ENCODE measurements around the gene AFDN.

Gene AFDN

GRCh38 chr6:167840160-167840525 lies 13.4 kb downstream of the AFDN start:
- Histone ChIP-seq H3K9ac (ENCODE audit: low read depth in 1 of 2, low read length in 2 of 2) (no peak overlapping the region), H3K9me3 (ENCODE audit: control insufficient read depth in 1 of 2, low read length in 2 of 2) (no peaks in the 10 kb centered on the region), H3K27me3 (ENCODE audit: control insufficient read depth in 1 of 2, insufficient read depth in 2 of 2, low read length in 2 of 2) (no peaks in the 10 kb centered on the region), H3K36me3 (ENCODE audit: control insufficient read depth in 1 of 2, insufficient read depth in 2 of 2, low read length in 2 of 2) (no peaks in the 10 kb centered on the region), H3K4me3 (ENCODE audit: low read depth in 1 of 2, low read length in 2 of 2) (no peak overlapping the region), H3K4me1 (ENCODE audit: control insufficient read depth in 1 of 2, insufficient read depth in 2 of 2, low read length in 2 of 2) (peaks cover 19 to 32% of the 10 kb centered on the region in 2 donors), H3K27ac (ENCODE audit: low read depth, low read length) (no peak overlapping the region)

GRCh38 chr6:167840526-167841179 lies 13.9 kb downstream of the AFDN start:
- peaks cover 19 to 32% of the 10 kb centered on the region in 2 donors for H3K4me1 ChIP-seq (ENCODE audit: control insufficient read depth in 1 of 2, insufficient read depth in 2 of 2, low read length in 2 of 2)
- peak overlapping the region in 1 of 2 donors; percentile 3 for H3K9ac ChIP-seq (ENCODE audit: low read depth in 1 of 2, low read length in 2 of 2)
- H3K4me3 ChIP-seq (ENCODE audit: low read depth in 1 of 2, low read length in 2 of 2), result peak overlapping the region in 1 of 2 donors; percentile 23
- no peaks in the 10 kb centered on the region for H3K9me3 ChIP-seq (ENCODE audit: control insufficient read depth in 1 of 2, low read length in 2 of 2)
- no peaks in the 10 kb centered on the region for H3K27me3 ChIP-seq (ENCODE audit: control insufficient read depth in 1 of 2, insufficient read depth in 2 of 2, low read length in 2 of 2)
- no peak overlapping the region for H3K27ac ChIP-seq (ENCODE audit: low read depth, low read length)
- H3K36me3 ChIP-seq (ENCODE audit: control insufficient read depth in 1 of 2, insufficient read depth in 2 of 2, low read length in 2 of 2), result no peaks in the 10 kb centered on the region

DNA sequence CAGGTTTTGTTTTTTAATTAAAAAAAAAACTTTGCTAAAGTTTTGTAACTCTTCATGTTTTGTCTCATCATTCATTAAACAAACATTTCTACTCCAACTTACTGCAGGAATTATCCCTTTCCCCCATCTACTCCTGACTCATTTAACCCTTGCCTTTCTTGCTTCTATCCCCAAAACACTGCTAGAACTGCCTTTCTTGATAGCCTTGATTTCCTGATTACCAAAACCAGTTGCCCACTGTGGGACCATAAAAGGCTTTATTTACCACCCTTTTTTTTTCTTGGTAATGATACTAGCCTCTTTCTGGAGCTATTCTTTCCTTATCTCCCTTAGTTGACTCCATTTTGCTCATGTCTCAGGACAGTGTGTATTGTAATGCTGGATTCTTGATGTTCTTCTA lies 15.3 kb downstream of the AFDN start:
- Histone ChIP-seq H3K4me1 (ENCODE audit: control insufficient read depth in 1 of 2, insufficient read depth in 2 of 2, low read length in 2 of 2) (peaks cover 19 to 32% of the 10 kb centered on the region in 2 donors), H3K27ac (ENCODE audit: low read depth, low read length) (no peak overlapping the region), H3K9me3 (ENCODE audit: control insufficient read depth in 1 of 2, low read length in 2 of 2) (no peaks in the 10 kb centered on the region), H3K4me3 (ENCODE audit: low read depth in 1 of 2, low read length in 2 of 2) (no peak overlapping the region), H3K36me3 (ENCODE audit: control insufficient read depth in 1 of 2, insufficient read depth in 2 of 2, low read length in 2 of 2) (no peaks in the 10 kb centered on the region), H3K27me3 (ENCODE audit: control insufficient read depth in 1 of 2, insufficient read depth in 2 of 2, low read length in 2 of 2) (no peaks in the 10 kb centered on the region), H3K9ac (ENCODE audit: low read depth in 1 of 2, low read length in 2 of 2) (no peak overlapping the region)

GRCh38 chr6:167842457-167842856 lies 15.7 kb downstream of the AFDN start:
- Histone ChIP-seq H3K9ac (ENCODE audit: low read depth in 1 of 2, low read length in 2 of 2) (no peak overlapping the region), H3K27me3 (ENCODE audit: control insufficient read depth in 1 of 2, insufficient read depth in 2 of 2, low read length in 2 of 2) (no peaks in the 10 kb centered on the region), H3K4me1 (ENCODE audit: control insufficient read depth in 1 of 2, insufficient read depth in 2 of 2, low read length in 2 of 2) (peaks cover 19 to 32% of the 10 kb centered on the region in 2 donors), H3K36me3 (ENCODE audit: control insufficient read depth in 1 of 2, insufficient read depth in 2 of 2, low read length in 2 of 2) (no peaks in the 10 kb centered on the region), H3K27ac (ENCODE audit: low read depth, low read length) (no peak overlapping the region), H3K9me3 (ENCODE audit: control insufficient read depth in 1 of 2, low read length in 2 of 2) (no peaks in the 10 kb centered on the region), H3K4me3 (ENCODE audit: low read depth in 1 of 2, low read length in 2 of 2) (no peak overlapping the region)

- Histone ChIP-seq H3K36me3 (ENCODE audit: control insufficient read depth in 1 of 2, insufficient read depth in 2 of 2, low read length in 2 of 2) (no peaks in the 10 kb centered on the region), H3K27ac (ENCODE audit: low read depth, low read length) (no peak overlapping the region), H3K9me3 (ENCODE audit: control insufficient read depth in 1 of 2, low read length in 2 of 2) (no peaks in the 10 kb centered on the region), H3K27me3 (ENCODE audit: control insufficient read depth in 1 of 2, insufficient read depth in 2 of 2, low read length in 2 of 2) (no peaks in the 10 kb centered on the region), H3K4me3 (ENCODE audit: low read depth in 1 of 2, low read length in 2 of 2) (no peak overlapping the region), H3K4me1 (ENCODE audit: control insufficient read depth in 1 of 2, insufficient read depth in 2 of 2, low read length in 2 of 2) (peaks cover 19 to 32% of the 10 kb centered on the region in 2 donors), H3K9ac (ENCODE audit: low read depth in 1 of 2, low read length in 2 of 2) (no peak overlapping the region)
Observed at GRCh38 chr6:167843023-167843422, 16.3 kb downstream of the AFDN start.

DNA sequence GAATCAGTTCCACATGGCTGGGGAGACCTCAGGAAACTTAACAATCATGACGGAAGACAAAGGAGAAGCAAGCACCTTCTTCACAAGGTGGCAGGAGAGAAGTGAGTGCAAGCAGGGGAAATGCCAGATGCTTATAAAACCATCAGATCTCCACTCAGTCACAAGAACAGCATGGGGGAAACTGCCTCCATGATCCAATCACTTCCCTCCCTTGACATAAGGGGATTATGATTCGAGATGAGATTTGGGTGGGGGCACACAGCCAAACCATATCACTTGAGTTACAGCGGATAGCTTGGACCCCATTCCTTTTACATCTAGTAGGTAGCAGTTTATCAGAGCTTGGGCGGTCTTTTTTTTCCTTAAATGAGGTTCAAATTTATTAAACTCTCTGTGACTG lies 19.1 kb downstream of the AFDN start:
- H3K36me3 ChIP-seq (ENCODE audit: control insufficient read depth in 1 of 2, insufficient read depth in 2 of 2, low read length in 2 of 2), result no peaks in the 10 kb centered on the region
- H3K27me3 ChIP-seq (ENCODE audit: control insufficient read depth in 1 of 2, insufficient read depth in 2 of 2, low read length in 2 of 2), result no peaks in the 10 kb centered on the region
- no peak overlapping the region for H3K9ac ChIP-seq (ENCODE audit: low read depth in 1 of 2, low read length in 2 of 2)
- peaks cover 11 to 15% of the 10 kb centered on the region in 2 donors for H3K4me1 ChIP-seq (ENCODE audit: control insufficient read depth in 1 of 2, insufficient read depth in 2 of 2, low read length in 2 of 2)
- H3K27ac ChIP-seq (ENCODE audit: low read depth, low read length), result no peak overlapping the region
- H3K9me3 ChIP-seq (ENCODE audit: control insufficient read depth in 1 of 2, low read length in 2 of 2), result no peaks in the 10 kb centered on the region
- no peak overlapping the region for H3K4me3 ChIP-seq (ENCODE audit: low read depth in 1 of 2, low read length in 2 of 2)

GRCh38 chr6:167846997-167847606 lies 20.4 kb downstream of the AFDN start:
- Histone ChIP-seq H3K9ac (ENCODE audit: low read depth in 1 of 2, low read length in 2 of 2) (no peak overlapping the region), H3K27me3 (ENCODE audit: control insufficient read depth in 1 of 2, insufficient read depth in 2 of 2, low read length in 2 of 2) (no peaks in the 10 kb centered on the region), H3K4me1 (ENCODE audit: control insufficient read depth in 1 of 2, insufficient read depth in 2 of 2, low read length in 2 of 2) (peaks cover 5 to 6% of the 10 kb centered on the region in 2 donors), H3K27ac (ENCODE audit: low read depth, low read length) (no peak overlapping the region), H3K9me3 (ENCODE audit: control insufficient read depth in 1 of 2, low read length in 2 of 2) (no peaks in the 10 kb centered on the region), H3K36me3 (ENCODE audit: control insufficient read depth in 1 of 2, insufficient read depth in 2 of 2, low read length in 2 of 2) (no peaks in the 10 kb centered on the region), H3K4me3 (ENCODE audit: low read depth in 1 of 2, low read length in 2 of 2) (no peak overlapping the region)

GRCh38 chr6:167847936-167848335 lies 21.2 kb downstream of the AFDN start:
- Histone ChIP-seq H3K4me3 (ENCODE audit: low read depth in 1 of 2, low read length in 2 of 2) (no peak overlapping the region), H3K9ac (ENCODE audit: low read depth in 1 of 2, low read length in 2 of 2) (no peak overlapping the region), H3K9me3 (ENCODE audit: control insufficient read depth in 1 of 2, low read length in 2 of 2) (no peaks in the 10 kb centered on the region), H3K27ac (ENCODE audit: low read depth, low read length) (no peak overlapping the region), H3K27me3 (ENCODE audit: control insufficient read depth in 1 of 2, insufficient read depth in 2 of 2, low read length in 2 of 2) (no peaks in the 10 kb centered on the region), H3K4me1 (ENCODE audit: control insufficient read depth in 1 of 2, insufficient read depth in 2 of 2, low read length in 2 of 2) (peaks cover 4 to 5% of the 10 kb centered on the region in 2 donors), H3K36me3 (ENCODE audit: control insufficient read depth in 1 of 2, insufficient read depth in 2 of 2, low read length in 2 of 2) (no peaks in the 10 kb centered on the region)

- Histone ChIP-seq H3K4me1 (ENCODE audit: control insufficient read depth in 1 of 2, insufficient read depth in 2 of 2, low read length in 2 of 2) (peaks cover 0 to 5% of the 10 kb centered on the region in 2 donors), H3K4me3 (ENCODE audit: low read depth in 1 of 2, low read length in 2 of 2) (no peak overlapping the region), H3K27me3 (ENCODE audit: control insufficient read depth in 1 of 2, insufficient read depth in 2 of 2, low read length in 2 of 2) (no peaks in the 10 kb centered on the region), H3K36me3 (ENCODE audit: control insufficient read depth in 1 of 2, insufficient read depth in 2 of 2, low read length in 2 of 2) (no peaks in the 10 kb centered on the region), H3K9ac (ENCODE audit: low read depth in 1 of 2, low read length in 2 of 2) (no peak overlapping the region), H3K9me3 (ENCODE audit: control insufficient read depth in 1 of 2, low read length in 2 of 2) (no peaks in the 10 kb centered on the region), H3K27ac (ENCODE audit: low read depth, low read length) (no peak overlapping the region)
Observed at GRCh38 chr6:167848783-167849182, 22.1 kb downstream of the AFDN start.

GRCh38 chr6:167849846-167850459 lies 23.2 kb downstream of the AFDN start:
- Histone ChIP-seq H3K4me3 (ENCODE audit: low read depth in 1 of 2, low read length in 2 of 2) (no peak overlapping the region), H3K36me3 (ENCODE audit: control insufficient read depth in 1 of 2, insufficient read depth in 2 of 2, low read length in 2 of 2) (no peaks in the 10 kb centered on the region), H3K4me1 (ENCODE audit: control insufficient read depth in 1 of 2, insufficient read depth in 2 of 2, low read length in 2 of 2) (peaks cover 0 to 5% of the 10 kb centered on the region in 2 donors), H3K27ac (ENCODE audit: low read depth, low read length) (no peak overlapping the region), H3K27me3 (ENCODE audit: control insufficient read depth in 1 of 2, insufficient read depth in 2 of 2, low read length in 2 of 2) (no peaks in the 10 kb centered on the region), H3K9ac (ENCODE audit: low read depth in 1 of 2, low read length in 2 of 2) (no peak overlapping the region), H3K9me3 (ENCODE audit: control insufficient read depth in 1 of 2, low read length in 2 of 2) (no peaks in the 10 kb centered on the region)
